ENCODE results near the gene KCNN2. TPM values are rescaled to one million over a fixed set of nuclear protein-coding genes. Genes with fewer than 3 reads are reported as not detected.

The KCNN2 gene
- total RNA-seq, 2 donors from 2014 or later, result 0.69 to 0.84 TPM

DNA sequence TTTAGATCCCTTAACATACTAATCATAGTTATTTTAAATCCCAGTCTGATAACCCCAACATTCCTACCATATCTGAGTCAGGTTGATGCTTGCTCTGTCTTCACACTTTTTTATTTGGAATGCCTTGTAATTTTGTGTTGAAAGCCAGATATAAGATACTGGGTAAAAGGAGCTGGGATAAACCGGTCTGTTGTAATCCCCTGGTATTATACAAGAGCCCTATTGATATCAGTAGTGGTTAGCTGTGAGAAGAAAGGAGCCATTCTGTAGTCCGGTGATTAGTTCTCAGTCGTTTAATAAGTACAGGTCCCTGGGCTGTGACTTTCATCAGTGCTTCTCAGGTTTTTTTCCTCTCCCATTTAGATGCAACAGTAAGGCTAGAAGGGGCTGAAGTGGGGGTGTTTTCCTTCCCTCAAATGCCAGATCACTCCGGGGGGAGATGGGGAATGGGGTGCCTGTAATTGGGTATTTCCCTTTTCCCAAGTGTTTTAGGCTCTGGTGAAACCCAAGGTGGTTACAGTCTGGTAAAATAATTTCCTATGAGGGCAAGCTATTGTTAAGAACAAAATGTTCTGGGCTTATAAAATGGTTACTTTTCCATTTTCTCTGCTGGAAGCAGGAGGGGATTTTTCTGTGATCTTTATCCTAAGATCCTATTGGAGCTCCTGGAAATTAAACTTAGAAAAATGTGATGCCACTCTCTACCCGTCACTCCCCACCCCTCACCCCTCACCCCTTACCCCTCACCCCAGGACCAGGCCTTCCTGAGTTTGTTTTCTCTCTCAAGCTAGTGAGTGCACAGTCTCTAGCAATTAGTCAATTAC is 72.7 kb downstream of the KCNN2 start:
- no peak overlapping the region for H3K4me3 ChIP-seq
- H3K27me3 ChIP-seq, result no peaks in the 10 kb centered on the region
- H3K27ac ChIP-seq, result no peak overlapping the region
- no peaks in the 10 kb centered on the region for H3K4me1 ChIP-seq
- intact Hi-C loops (cut with DNase I), result no loop called here
- TF ChIP-seq, protein P1, sequence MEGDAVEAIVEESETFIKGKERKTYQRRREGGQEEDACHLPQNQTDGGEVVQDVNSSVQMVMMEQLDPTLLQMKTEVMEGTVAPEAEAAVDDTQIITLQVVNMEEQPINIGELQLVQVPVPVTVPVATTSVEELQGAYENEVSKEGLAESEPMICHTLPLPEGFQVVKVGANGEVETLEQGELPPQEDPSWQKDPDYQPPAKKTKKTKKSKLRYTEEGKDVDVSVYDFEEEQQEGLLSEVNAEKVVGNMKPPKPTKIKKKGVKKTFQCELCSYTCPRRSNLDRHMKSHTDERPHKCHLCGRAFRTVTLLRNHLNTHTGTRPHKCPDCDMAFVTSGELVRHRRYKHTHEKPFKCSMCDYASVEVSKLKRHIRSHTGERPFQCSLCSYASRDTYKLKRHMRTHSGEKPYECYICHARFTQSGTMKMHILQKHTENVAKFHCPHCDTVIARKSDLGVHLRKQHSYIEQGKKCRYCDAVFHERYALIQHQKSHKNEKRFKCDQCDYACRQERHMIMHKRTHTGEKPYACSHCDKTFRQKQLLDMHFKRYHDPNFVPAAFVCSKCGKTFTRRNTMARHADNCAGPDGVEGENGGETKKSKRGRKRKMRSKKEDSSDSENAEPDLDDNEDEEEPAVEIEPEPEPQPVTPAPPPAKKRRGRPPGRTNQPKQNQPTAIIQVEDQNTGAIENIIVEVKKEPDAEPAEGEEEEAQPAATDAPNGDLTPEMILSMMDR (IDR thresholded peaks at IDR 0.05), result no peak
- no peak for DNase-seq
- H3K9ac ChIP-seq (ENCODE audit: low read depth in 2 of 2, low read length in 2 of 2), result no peak overlapping the region
- H3K36me3 ChIP-seq, result no peaks in the 10 kb centered on the region
- H3K9me3 ChIP-seq, result no peaks in the 10 kb centered on the region

DNA sequence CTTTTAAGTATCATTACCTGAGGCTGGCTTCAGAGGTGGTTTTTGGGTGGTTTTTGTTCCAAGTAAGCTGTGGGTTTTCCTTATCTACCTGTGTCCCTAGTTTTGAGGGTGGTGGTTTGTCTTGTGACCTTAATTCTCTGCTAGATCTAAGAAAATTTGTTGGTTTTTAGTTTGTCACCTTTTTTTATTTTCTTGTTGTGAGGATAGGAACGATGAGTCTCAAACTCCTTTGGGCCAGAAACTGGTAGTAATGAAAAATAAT is 73.3 kb downstream of the KCNN2 start:
- no peaks in the 10 kb centered on the region for H3K9me3 ChIP-seq
- no peaks in the 10 kb centered on the region for H3K4me1 ChIP-seq
- no peaks in the 10 kb centered on the region for H3K36me3 ChIP-seq
- no peaks in the 10 kb centered on the region for H3K27me3 ChIP-seq
- TF ChIP-seq, protein P1 (IDR thresholded peaks at IDR 0.05), result no peak
- H3K27ac ChIP-seq, result no peak overlapping the region
- no peak overlapping the region for H3K9ac ChIP-seq (ENCODE audit: low read depth in 2 of 2, low read length in 2 of 2)
- no peak for DNase-seq
- H3K4me3 ChIP-seq, result no peak overlapping the region
- intact Hi-C loops (cut with DNase I), result no loop called here

DNA sequence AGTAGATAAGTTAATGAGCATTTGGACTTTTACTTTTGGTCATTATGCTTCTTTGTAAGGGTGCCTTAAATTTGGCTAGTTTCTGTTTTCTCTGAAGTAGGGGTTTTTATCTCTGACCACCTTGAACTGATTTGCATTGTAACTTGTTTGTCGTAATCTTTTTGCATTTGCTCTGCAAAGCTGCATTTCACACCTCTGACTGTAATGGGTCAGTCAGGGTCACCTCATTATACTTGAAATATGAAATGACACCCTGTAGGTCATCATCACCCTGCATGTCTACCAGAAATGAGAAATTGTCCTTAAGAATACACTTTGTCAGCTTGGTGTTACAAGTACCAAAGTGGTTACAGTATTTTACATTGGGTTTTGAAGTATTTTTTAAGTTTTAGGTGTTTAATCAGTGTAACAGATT is 74.0 kb downstream of the KCNN2 start:
- Histone ChIP-seq H3K27ac (no peak overlapping the region), H3K9ac (ENCODE audit: low read depth in 2 of 2, low read length in 2 of 2) (no peak overlapping the region), H3K9me3 (no peaks in the 10 kb centered on the region), H3K4me3 (no peak overlapping the region), H3K27me3 (no peaks in the 10 kb centered on the region), H3K4me1 (no peaks in the 10 kb centered on the region), H3K36me3 (no peaks in the 10 kb centered on the region)
- intact Hi-C loops (cut with DNase I), result no loop called here
- no peak for DNase-seq
- TF ChIP-seq, protein P1 (IDR thresholded peaks at IDR 0.05), result no peak

DNA sequence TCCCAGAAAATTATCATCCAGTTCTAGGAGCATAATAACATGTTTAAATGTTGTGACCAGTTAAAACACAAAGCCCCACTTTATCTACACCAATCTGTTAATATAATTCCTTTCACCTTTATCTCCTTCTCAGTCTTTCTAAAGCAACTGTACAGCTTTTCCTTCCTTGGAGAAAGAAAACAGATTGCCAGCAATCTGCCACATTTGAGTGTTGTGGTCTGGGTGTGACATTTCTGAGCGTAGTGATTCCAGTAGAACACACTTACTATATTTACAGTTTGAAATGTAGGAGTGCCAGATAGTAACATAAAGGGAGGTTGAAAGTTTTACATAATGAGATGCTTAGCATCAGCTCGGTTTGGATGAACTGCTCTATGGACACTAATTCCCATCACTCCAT is 76.1 kb downstream of the KCNN2 start:
- H3K4me1 ChIP-seq, result no peaks in the 10 kb centered on the region
- no peak overlapping the region for H3K27ac ChIP-seq
- no peaks in the 10 kb centered on the region for H3K9me3 ChIP-seq
- no peak for DNase-seq
- H3K27me3 ChIP-seq, result no peaks in the 10 kb centered on the region
- intact Hi-C loops (cut with DNase I), result no loop called here
- TF ChIP-seq, protein P1 (IDR thresholded peaks at IDR 0.05), result no peak
- H3K36me3 ChIP-seq, result no peaks in the 10 kb centered on the region
- no peak overlapping the region for H3K4me3 ChIP-seq
- H3K9ac ChIP-seq (ENCODE audit: low read depth in 2 of 2, low read length in 2 of 2), result no peak overlapping the region

DNA sequence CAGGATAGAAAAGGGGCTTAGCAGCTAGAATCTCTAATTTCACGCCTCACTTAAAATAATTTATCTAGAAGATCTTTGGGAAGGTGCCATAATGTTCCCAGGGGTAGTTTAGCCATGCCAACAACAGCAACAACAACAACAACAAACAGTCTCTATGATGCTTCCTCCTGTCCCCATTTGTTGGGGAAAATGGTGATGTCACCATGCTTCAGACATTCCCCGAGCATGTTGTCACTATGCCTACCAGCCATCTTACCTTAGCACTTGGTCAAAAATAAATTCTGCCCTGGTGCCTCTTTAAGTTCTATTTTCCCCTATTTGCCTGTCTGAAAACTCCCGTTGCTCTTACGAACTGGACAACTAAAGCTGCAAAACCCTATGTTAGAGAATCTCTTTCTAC is 76.6 kb downstream of the KCNN2 start:
- DNase-seq, result no peak
- intact Hi-C loops (cut with DNase I), result no loop called here
- no peaks in the 10 kb centered on the region for H3K9me3 ChIP-seq

More for the DNA sequence above, 76.6 kb downstream of the KCNN2 start:
- no peak overlapping the region for H3K4me3 ChIP-seq
- H3K27ac ChIP-seq, result no peak overlapping the region
- TF ChIP-seq, protein P1 (IDR thresholded peaks at IDR 0.05), result no peak
- no peaks in the 10 kb centered on the region for H3K4me1 ChIP-seq
- no peak overlapping the region for H3K9ac ChIP-seq (ENCODE audit: low read depth in 2 of 2, low read length in 2 of 2)
- no peaks in the 10 kb centered on the region for H3K36me3 ChIP-seq
- no peaks in the 10 kb centered on the region for H3K27me3 ChIP-seq
